GM12878 (cell line): ENCODE measurements around the gene LCE2A. TPM values are rescaled to one million over a fixed set of nuclear protein-coding genes. Genes with fewer than 3 reads are reported as not detected.

Experiments used
- ATAC-seq: fragments of 200-7000 bp; cut with Tn5 transposase; 3 replicates; pipeline ENCODE4 v1.9.1; 2020; ENCODE audit warnings: mild to moderate bottlenecking, moderate library complexity
- BruUV-seq: library from RNA; stranded (reverse); fragments of 400-500 nt; replicated peaks from 2 replicates; lab custom pipeline; 2021; lab: Mats Ljungman, UMichigan
- CTCF ChIA-PET: fragments of 300-600 bp; sonication (Branson Sonifier 250); formaldehyde crosslinking; extraction: SDS; loops from one replicate; lab custom pipeline; 2021; ENCODE audit warnings: inconsistent platforms; lab: Yijun Ruan, JAX
- POLR2A ChIA-PET: fragments of 350-600 bp; formaldehyde crosslinking; extraction: SDS; loops from one replicate; lab custom pipeline; 2021; ENCODE audit warnings: inconsistent platforms; lab: Charles Lee
- RAD21 ChIA-PET: fragments of 300-600 bp; sonication (Branson Sonifier 250); formaldehyde crosslinking; loops from one replicate; lab custom pipeline; 2023; ENCODE audit warnings: antibody characterized with exemption; ENCODE audit not compliant: unreplicated experiment; lab: Charles Lee
- SMC1A ChIA-PET: fragments of 300-600 bp; sonication (Branson Sonifier 250); formaldehyde crosslinking; loops from one replicate; lab custom pipeline; 2023; ENCODE audit not compliant: unreplicated experiment, uncharacterized antibody; lab: Charles Lee
- DNase-seq: peaks from one replicate; pipeline ENCODE4 v3.0.0-alpha.2; 2011; ENCODE audit warnings: low read depth, low spot score
- FAIRE-seq: peaks from 3 replicates; lab custom pipeline; 2011; peaks lifted over from hg19 to GRCh38; lab: Jason Lieb, UNC
- H2AFZ ChIP-seq: 2 replicates; pipeline ENCODE4 v1.6.0; 2011; ENCODE audit warnings: low read depth, low read length, control low read depth; ENCODE audit not compliant: control insufficient read depth
- H3K27ac ChIP-seq: 2 replicates; pipeline ENCODE4 v1.5.1; 2011; ENCODE audit warnings: control low read depth; ENCODE audit not compliant: control insufficient read depth, insufficient read depth
- H3K27me3 ChIP-seq, 2 experiments: replicated peaks in 1 of 2; 2 replicates each; pipeline versions ENCODE4 v1.6.0 to v1.6.1; 2011; ENCODE audit warnings: low read length in 1 of 2; ENCODE audit not compliant: control insufficient read depth in 2 of 2, insufficient read depth in 2 of 2
- H3K36me3 ChIP-seq, 2 experiments: 2 replicates each; pipeline ENCODE4 v1.5.1; 2011; ENCODE audit warnings: low read length in 1 of 2; ENCODE audit not compliant: control insufficient read depth in 2 of 2, insufficient read depth in 2 of 2
- H3K4me1 ChIP-seq: 2 replicates; pipeline ENCODE4 v1.6.1; 2011; ENCODE audit warnings: mild to moderate bottlenecking, low read length, moderate library complexity, mixed read lengths; ENCODE audit not compliant: control insufficient read depth, insufficient read depth
- H3K4me2 ChIP-seq: 2 replicates; pipeline ENCODE4 v1.6.0; 2011; ENCODE audit warnings: control low read depth; ENCODE audit not compliant: control insufficient read depth, insufficient read depth
- H3K4me3 ChIP-seq: fragments of 200-600 bp; sonication (generic); 2 replicates; pipeline ENCODE4 v1.5.1; 2016
- H3K79me2 ChIP-seq: 2 replicates; pipeline ENCODE4 v1.6.0; 2011; ENCODE audit warnings: low read length; ENCODE audit not compliant: control insufficient read depth, insufficient read depth
- H3K9ac ChIP-seq: 2 replicates; pipeline ENCODE4 v1.8.0; 2011; ENCODE audit warnings: low read length, control low read depth, mixed read lengths; ENCODE audit not compliant: control insufficient read depth, insufficient read depth
- H3K9me3 ChIP-seq: replicated peaks from 3 replicates; pipeline ENCODE4 v1.5.1; 2011; ENCODE audit warnings: mild to moderate bottlenecking, low read length; ENCODE audit not compliant: control insufficient read depth, insufficient read depth
- H4K20me1 ChIP-seq: 2 replicates; pipeline ENCODE4 v1.6.0; 2011; ENCODE audit not compliant: control insufficient read depth, insufficient read depth
- FOS ChIP-seq: IDR thresholded peaks from 3 replicates; pipeline ENCODE4 v1.6.1; 2011; ENCODE audit warnings: borderline replicate concordance; ENCODE audit not compliant: insufficient read length; ENCODE audit errors: extremely low read depth
- HCFC1 ChIP-seq: fragments of 150-350 bp; IDR thresholded peaks from 2 replicates; pipeline ENCODE4 v1.6.1; 2014; ENCODE audit warnings: low read length
- NR2F1 ChIP-seq: fragments of 450-650 bp; conservative IDR thresholded peaks from 2 replicates; pipeline ENCODE4 v1.6.1; 2017; ENCODE audit warnings: mild to moderate bottlenecking
- POLR2AphosphoS2 ChIP-seq: IDR thresholded peaks from 2 replicates; pipeline ENCODE4 v1.6.1; 2011; ENCODE audit warnings: low read depth, mild to moderate bottlenecking, low read length, improper control_type of control experiment, moderate library complexity
- RB1 ChIP-seq: fragments of 450-650 bp; formaldehyde crosslinking; IDR thresholded peaks from 2 replicates; pipeline ENCODE4 v1.6.1; 2017; ENCODE audit warnings: mild to moderate bottlenecking, borderline replicate concordance
- SIN3A ChIP-seq: IDR thresholded peaks from 2 replicates; pipeline ENCODE4 v1.6.1; 2012; ENCODE audit warnings: low read depth, low read length, improper control_type of control experiment
- SREBF1 ChIP-seq: IDR thresholded peaks from 2 replicates; pipeline ENCODE4 v1.6.1; 2012; ENCODE audit warnings: mild to moderate bottlenecking, low read length
- ZBTB33 ChIP-seq: fragments of 450-650 bp; IDR thresholded peaks from 2 replicates; pipeline ENCODE4 v1.6.1; 2017; ENCODE audit warnings: mild to moderate bottlenecking
- ZNF24 ChIP-seq: fragments of 450-650 bp; IDR thresholded peaks from 2 replicates; pipeline ENCODE4 v1.6.1; 2017; ENCODE audit warnings: antibody characterized with exemption, mild to moderate bottlenecking
- ZNF687 ChIP-seq: fragments of 450-650 bp; IDR thresholded peaks from 2 replicates; pipeline ENCODE4 v1.6.1; 2017; ENCODE audit warnings: mild to moderate bottlenecking, moderate library complexity
- WGBS: methylation state at CpG from one replicate; pipeline ENCODE4 v1.1.6; 2016; ENCODE audit warnings: low lambda C conversion rate; ENCODE audit not compliant: insufficient replicate concordance, insufficient coverage; ENCODE audit errors: missing lambda C conversion rate; 5-methylcytosine and 5-hydroxymethylcytosine counted together
- in situ Hi-C: fragments of 300-500 bp; cut with MboI; formaldehyde crosslinking; loops from 9 replicates; pipeline ENCODE4 v1.14.3; 2018; ENCODE audit warnings: mixed read lengths
- intact Hi-C: fragments of 100-400 bp; cut with micrococcal nuclease; formaldehyde crosslinking; loops from one replicate; pipeline ENCODE4 v1.14.2; 2022; ENCODE audit not compliant: unreplicated experiment
- polyA plus RNA-seq, 11 experiments: library from polyadenylated mRNA; depleted of rRNA in 4 of 11; unstranded in 6 of 11; stranded (reverse) in 5 of 11; fragments of >200 nt; fragmentation: Nextera tagmentation in 4 of 11; fragmentation: Illumina TruSeq in 1 of 11; extraction: Ambion mirVana in 4 of 11; extraction: Trizol in 1 of 11; gene quantifications; 1 replicate in 1 of 11; 2 replicates in 10 of 11; pipeline versions ENCODE4 v1.2.1 to v1.2.3, GENCODE V29; 2011 to 2016; ENCODE audit warnings: inconsistent platforms in 2 of 11, missing spikeins in 2 of 11, low read depth in 1 of 11
- total RNA-seq, 4 experiments: library from RNA; depleted of rRNA in 3 of 4; stranded (reverse); fragments of >200 nt in 3 of 4; fragmentation: Illumina TruSeq in 1 of 4; extraction: Trizol in 1 of 4; gene quantifications; 2 replicates each; pipeline versions ENCODE4 v1.2.1 to v1.2.3, GENCODE V29; 2013 to 2021
- TF ChIP-seq, protein P1 (sequence below): fragments of 450-650 bp; conservative IDR thresholded peaks from 2 replicates; pipeline ENCODE4 v1.6.1; 2017; ENCODE audit warnings: mild to moderate bottlenecking, moderate library complexity

LCE2A gene
- total and polyA plus RNA-seq, 10 of the 15 experiments (the other 5 are each of a cell fraction or from before 2014, with no cell fraction given): not detected

GRCh38 chr1:152737997-152738396 is 39.9 kb downstream of the LCE2A start:
- no peaks in the 10 kb centered on the region for H4K20me1 ChIP-seq
- in situ Hi-C loops: no loop called here
- H3K4me1 ChIP-seq: no peaks in the 10 kb centered on the region
- no peak for ATAC-seq
- H2AFZ ChIP-seq: no peak overlapping the region
- DNase-seq: no peak
- WGBS: 23% methylated on average over 5 of the region's 5 CpGs
- CTCF ChIA-PET: no interaction called here
- H3K27me3 ChIP-seq: no peaks in the 10 kb centered on the region
- no peak overlapping the region for H3K4me3 ChIP-seq
- SMC1A ChIA-PET: no interaction called here
- H3K9me3 ChIP-seq: no peaks in the 10 kb centered on the region
- H3K27ac ChIP-seq: no peak overlapping the region
- RAD21 ChIA-PET: no interaction called here
- FAIRE-seq: no peak
- intact Hi-C loops: no loop called here
- BruUV-seq: no TSS peak
- no peaks in the 10 kb centered on the region for H3K36me3 ChIP-seq
- H3K4me2 ChIP-seq: no peak overlapping the region
- no peaks in the 10 kb centered on the region for H3K79me2 ChIP-seq
- TF ChIP-seq ZBTB33: no peak
- no peak for TF ChIP-seq SIN3A
- no peak for TF ChIP-seq NR2F1
- TF ChIP-seq RB1: no peak
- TF ChIP-seq HCFC1: no peak
- POLR2A ChIA-PET: no interaction called here
- no peak overlapping the region for H3K9ac ChIP-seq

DNA sequence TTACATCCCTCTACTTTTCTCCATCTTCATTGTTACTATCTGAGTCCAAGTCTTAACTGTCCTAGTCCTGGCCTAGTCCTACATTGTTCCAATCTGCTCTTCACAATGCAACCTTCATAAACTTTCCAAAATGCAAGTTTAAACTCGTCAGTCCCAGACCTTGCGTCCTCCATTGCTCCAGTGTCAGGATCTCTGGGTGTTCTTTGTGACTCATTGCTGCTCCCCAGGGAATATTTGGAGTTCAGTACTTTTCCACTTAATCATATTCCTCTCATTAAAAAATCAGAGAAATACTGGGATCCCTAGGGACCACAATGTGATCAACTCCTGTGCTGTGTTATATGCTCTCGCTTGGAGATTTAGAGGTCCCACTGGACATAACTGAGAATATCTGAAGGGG is 41.7 kb downstream of the LCE2A start:
- H3K4me2 ChIP-seq: no peak overlapping the region
- intact Hi-C loops: no loop called here
- ChIA-PET SMC1A (interaction anchor here (0.7 kb wide), 1 partner anchor 1308 kb away, joined by 3 read pairs; no protein-coding TSS in a partner anchor), CTCF (interaction anchor here (1.3 kb wide), 1 partner anchor 38 kb away, joined by 4 read pairs; no protein-coding TSS in a partner anchor)
- no peak overlapping the region for H2AFZ ChIP-seq
- H3K27me3 ChIP-seq: no peaks in the 10 kb centered on the region
- no peak overlapping the region for H3K27ac ChIP-seq
- H3K9me3 ChIP-seq: no peaks in the 10 kb centered on the region
- no peaks in the 10 kb centered on the region for H3K79me2 ChIP-seq
- no peaks in the 10 kb centered on the region for H3K4me1 ChIP-seq
- DNase-seq: no peak
- H4K20me1 ChIP-seq: no peaks in the 10 kb centered on the region
- no peak overlapping the region for H3K4me3 ChIP-seq
- TF ChIP-seq ZNF687 (no peak), POLR2AphosphoS2 (no peak), ZNF24 (no peak), FOS (no peak), SREBF1 (no peak)
- TF ChIP-seq, protein P1, sequence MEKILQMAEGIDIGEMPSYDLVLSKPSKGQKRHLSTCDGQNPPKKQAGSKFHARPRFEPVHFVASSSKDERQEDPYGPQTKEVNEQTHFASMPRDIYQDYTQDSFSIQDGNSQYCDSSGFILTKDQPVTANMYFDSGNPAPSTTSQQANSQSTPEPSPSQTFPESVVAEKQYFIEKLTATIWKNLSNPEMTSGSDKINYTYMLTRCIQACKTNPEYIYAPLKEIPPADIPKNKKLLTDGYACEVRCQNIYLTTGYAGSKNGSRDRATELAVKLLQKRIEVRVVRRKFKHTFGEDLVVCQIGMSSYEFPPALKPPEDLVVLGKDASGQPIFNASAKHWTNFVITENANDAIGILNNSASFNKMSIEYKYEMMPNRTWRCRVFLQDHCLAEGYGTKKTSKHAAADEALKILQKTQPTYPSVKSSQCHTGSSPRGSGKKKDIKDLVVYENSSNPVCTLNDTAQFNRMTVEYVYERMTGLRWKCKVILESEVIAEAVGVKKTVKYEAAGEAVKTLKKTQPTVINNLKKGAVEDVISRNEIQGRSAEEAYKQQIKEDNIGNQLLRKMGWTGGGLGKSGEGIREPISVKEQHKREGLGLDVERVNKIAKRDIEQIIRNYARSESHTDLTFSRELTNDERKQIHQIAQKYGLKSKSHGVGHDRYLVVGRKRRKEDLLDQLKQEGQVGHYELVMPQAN: no peak
- TF ChIP-seq, all 136 proteins: peak for 0
- FAIRE-seq (no peak), ATAC-seq (no peak)
- in situ Hi-C loops: no loop called here
- RAD21 ChIA-PET: no interaction called here
- WGBS: 13% methylated on average over 3 of the region's 3 CpGs
- Histone ChIP-seq H3K36me3 (no peaks in the 10 kb centered on the region), H3K9ac (no peak overlapping the region)
- no TSS peak for BruUV-seq
- POLR2A ChIA-PET: no interaction called here
